HCEC 1CT (cell line): Measurements from ENCODE around the gene ZNF267.
"Not testable (repeated sequence)": the region's sequence is repeated elsewhere in the genome, so short reads cannot be mapped to it uniquely, and the experiment has no call there.

ENCODE experiments used
- DNase-seq: peaks from one replicate; pipeline ENCODE4 v3.0.0-alpha.2; 2017

ZNF267 gene

GRCh38 chr16:31880322-31880979, 6.8 kb downstream of the ZNF267 start:
- peak; percentile 75 for DNase-seq

GRCh38 chr16:31886227-31886626, 12.6 kb downstream of the ZNF267 start:
- no peak for DNase-seq

GRCh38 chr16:31888735-31889134, 15.1 kb downstream of the ZNF267 start:
- no peak for DNase-seq

GRCh38 chr16:31892111-31892510, 18.5 kb downstream of the ZNF267 start:
- not testable (repeated sequence) for DNase-seq

GRCh38 chr16:31893824-31894223, 20.2 kb downstream of the ZNF267 start:
- DNase-seq, result no peak

GRCh38 chr16:31897283-31897682, 23.7 kb downstream of the ZNF267 start:
- DNase-seq, result no peak

- no peak for DNase-seq
Measured at GRCh38 chr16:31899505-31899904, 25.9 kb downstream of the ZNF267 start.

GRCh38 chr16:31904571-31904970, 31.0 kb downstream of the ZNF267 start:
- not testable (repeated sequence) for DNase-seq

- no peak for DNase-seq
Measured at GRCh38 chr16:31913668-31914067, 40.1 kb downstream of the ZNF267 start.

GRCh38 chr16:31916056-31916488, 42.5 kb downstream of the ZNF267 start:
- DNase-seq, result no peak

- no peak for DNase-seq
Measured at GRCh38 chr16:31920373-31920772, 46.8 kb downstream of the ZNF267 start.

GRCh38 chr16:31951806-31952205, 78.2 kb downstream of the ZNF267 start:
- not testable (repeated sequence) for DNase-seq

GRCh38 chr16:31952206-31952605, 78.6 kb downstream of the ZNF267 start:
- not testable (repeated sequence) for DNase-seq

- DNase-seq, result not testable (repeated sequence)
Measured at GRCh38 chr16:31956221-31956620, 82.6 kb downstream of the ZNF267 start.

GRCh38 chr16:31960186-31960910, 86.7 kb downstream of the ZNF267 start:
- DNase-seq, result not testable (repeated sequence)
